C4-2B (cell line): ENCODE measurements around the gene ABCG1.
A peak's percentile ranks its signal among the peaks of the same experiment; 100 is the strongest.

Experiments
- H3K27ac ChIP-seq: fragments of 450-650 bp; 2 replicates; pipeline ENCODE4 v1.5.1; 2017
- ZFX ChIP-seq: fragments of 450-650 bp; IDR thresholded peaks from 2 replicates; pipeline ENCODE4 v1.6.1; 2017
- TF ChIP-seq, protein P1 (sequence below): fragments of 450-650 bp; conservative IDR thresholded peaks from 2 replicates; pipeline ENCODE4 v1.5.1; 2017; ENCODE audit warnings: mild to moderate bottlenecking

ABCG1 gene

DNA sequence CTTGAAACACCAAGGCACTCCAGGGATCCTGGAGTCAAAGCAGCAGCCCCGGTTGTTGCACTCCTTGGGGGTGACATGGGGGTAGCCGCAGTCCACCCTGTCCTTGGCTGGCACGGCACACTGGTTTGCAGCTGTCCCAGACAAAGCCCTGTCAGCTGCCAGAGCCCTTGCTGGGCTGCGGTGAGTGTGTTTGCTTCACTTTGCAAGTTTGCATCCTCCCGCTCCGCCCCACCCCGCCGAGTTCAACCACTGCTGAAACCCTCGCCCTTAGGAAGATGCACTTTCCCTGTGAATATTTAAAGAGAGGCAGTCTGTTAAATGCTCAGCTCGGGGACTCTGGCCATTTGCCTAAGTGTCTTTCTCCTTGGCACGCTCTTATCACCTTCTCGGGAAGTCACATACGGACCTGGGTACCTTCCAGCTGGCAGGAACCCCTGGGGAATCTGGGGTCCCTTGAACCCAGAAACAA, 94.6 kb downstream of the ABCG1 start:
- no peak overlapping the region for H3K27ac ChIP-seq
- no peak for TF ChIP-seq ZFX
- TF ChIP-seq, protein P1, sequence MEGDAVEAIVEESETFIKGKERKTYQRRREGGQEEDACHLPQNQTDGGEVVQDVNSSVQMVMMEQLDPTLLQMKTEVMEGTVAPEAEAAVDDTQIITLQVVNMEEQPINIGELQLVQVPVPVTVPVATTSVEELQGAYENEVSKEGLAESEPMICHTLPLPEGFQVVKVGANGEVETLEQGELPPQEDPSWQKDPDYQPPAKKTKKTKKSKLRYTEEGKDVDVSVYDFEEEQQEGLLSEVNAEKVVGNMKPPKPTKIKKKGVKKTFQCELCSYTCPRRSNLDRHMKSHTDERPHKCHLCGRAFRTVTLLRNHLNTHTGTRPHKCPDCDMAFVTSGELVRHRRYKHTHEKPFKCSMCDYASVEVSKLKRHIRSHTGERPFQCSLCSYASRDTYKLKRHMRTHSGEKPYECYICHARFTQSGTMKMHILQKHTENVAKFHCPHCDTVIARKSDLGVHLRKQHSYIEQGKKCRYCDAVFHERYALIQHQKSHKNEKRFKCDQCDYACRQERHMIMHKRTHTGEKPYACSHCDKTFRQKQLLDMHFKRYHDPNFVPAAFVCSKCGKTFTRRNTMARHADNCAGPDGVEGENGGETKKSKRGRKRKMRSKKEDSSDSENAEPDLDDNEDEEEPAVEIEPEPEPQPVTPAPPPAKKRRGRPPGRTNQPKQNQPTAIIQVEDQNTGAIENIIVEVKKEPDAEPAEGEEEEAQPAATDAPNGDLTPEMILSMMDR = no peak

DNA sequence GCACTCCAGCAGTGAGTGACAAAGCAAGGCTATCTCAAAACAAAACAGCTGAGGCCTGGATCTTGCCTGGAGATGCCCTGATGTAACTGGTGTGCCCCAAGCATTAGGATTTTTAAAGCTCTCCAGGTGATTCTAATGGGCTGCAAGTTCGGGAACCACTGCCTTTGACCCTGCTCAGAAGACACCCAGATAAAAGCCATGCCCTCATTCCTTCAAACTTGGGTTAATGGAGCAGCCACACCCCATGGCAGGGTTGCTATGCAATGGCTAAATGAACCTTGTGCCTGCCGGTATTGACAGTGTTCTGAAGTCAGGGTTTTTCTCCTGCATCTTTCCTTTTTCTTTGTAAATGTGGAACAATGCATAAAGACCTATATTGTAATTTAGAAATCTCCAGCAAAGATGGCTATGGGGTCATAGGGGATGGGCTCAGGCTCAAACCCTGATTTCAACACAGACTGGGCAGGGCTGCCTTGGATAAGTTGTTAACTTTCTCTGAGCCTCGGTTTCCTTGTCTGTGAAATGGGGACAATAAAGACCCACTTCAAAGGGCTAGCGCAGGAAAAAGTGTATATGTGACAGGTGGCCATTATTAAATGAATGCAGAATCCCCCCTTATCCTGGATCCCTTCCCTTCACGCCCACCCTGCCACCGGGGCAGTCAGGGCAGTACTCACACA, 95.8 kb downstream of the ABCG1 start:
- TF ChIP-seq, protein P1 = no peak
- TF ChIP-seq ZFX = no peak
- H3K27ac ChIP-seq = peak overlapping the region; percentile 71

GRCh38 chr21:42315296-42315891, 96.5 kb downstream of the ABCG1 start, which contains the start of gene TFF3:
TFF3 (minus strand) TSS chr21:42315409; CDS start chr21:42315374, 35 bp downstream.
- TF ChIP-seq ZFX = 0 out of 2 replicates have a peak, but pooled peaks have one; percentile 22
- TF ChIP-seq, protein P1 = no peak

GRCh38 chr21:42316891-42317290, 98.0 kb downstream of the ABCG1 start:
- H3K27ac ChIP-seq = no peak overlapping the region; the same call in 1 of the 2 replicates
- TF ChIP-seq, protein P1 = no peak
- TF ChIP-seq ZFX = no peak

More at GRCh38 chr21:42315296-42315891, 96.5 kb downstream of the ABCG1 start, which contains the start of gene TFF3:
- peak within 1 kb of the TSS; percentile 71 for H3K27ac ChIP-seq

GRCh38 chr21:42317341-42317741, 98.4 kb downstream of the ABCG1 start:
- TF ChIP-seq ZFX = no peak
- TF ChIP-seq, protein P1 = no peak
- H3K27ac ChIP-seq = no peak overlapping the region; the same call in 1 of the 2 replicates

GRCh38 chr21:42317826-42318746, 99.1 kb downstream of the ABCG1 start:
- no peak overlapping the region; the same call in 1 of the 2 replicates for H3K27ac ChIP-seq
- TF ChIP-seq, protein P1 = no peak
- TF ChIP-seq ZFX = no peak
